IMR-90 (cell line): Measurements from ENCODE around the gene DNAH8. TPM values are rescaled to one million over a fixed set of nuclear protein-coding genes. Genes with fewer than 3 reads are reported as not detected.

Source experiments
- ATAC-seq: fragments of 200-7000 bp; cut with Tn5 transposase; 2 replicates; pipeline ENCODE4 v1.9.1; 2020; ENCODE audit warnings: low read depth, mild to moderate bottlenecking, moderate library complexity
- BruUV-seq: library from RNA; stranded (reverse); fragments of 400-500 nt; replicated peaks from 2 replicates; lab custom pipeline; 2021; lab: Mats Ljungman, UMichigan
- CTCF ChIA-PET: fragments of 300-600 bp; formaldehyde crosslinking; extraction: SDS; loops from one replicate; lab custom pipeline; 2021; ENCODE audit warnings: antibody characterized with exemption; lab: Yijun Ruan, JAX
- POLR2A ChIA-PET: fragments of 300-600 bp; sonication (Branson Sonifier 250); formaldehyde crosslinking; loops from one replicate; lab custom pipeline; 2022; ENCODE audit warnings: antibody characterized with exemption; ENCODE audit not compliant: unreplicated experiment; lab: Charles Lee
- DNase-seq: peaks from one replicate; pipeline ENCODE4 v3.0.0; 2013
- H2AFZ ChIP-seq: replicated peaks from 2 replicates; pipeline ENCODE3; 2013; ENCODE audit warnings: low read length, mild to moderate bottlenecking; ENCODE audit not compliant: poor library complexity
- H2AK5ac ChIP-seq: 2 replicates; pipeline ENCODE4 v1.6.1; 2013; ENCODE audit warnings: low read depth, low read length, inconsistent platforms
- H2AK9ac ChIP-seq: replicated peaks from 2 replicates; pipeline ENCODE3; 2013; ENCODE audit warnings: mild to moderate bottlenecking, low read depth, low read length, moderate library complexity; ENCODE audit not compliant: poor library complexity
- H2BK120ac ChIP-seq: 2 replicates; pipeline ENCODE4 v1.6.1; 2013; ENCODE audit warnings: low read depth, low read length, inconsistent platforms
- H2BK15ac ChIP-seq: 3 replicates; pipeline ENCODE4 v1.6.1; 2013; ENCODE audit warnings: low read depth, low read length, inconsistent platforms
- H2BK20ac ChIP-seq: 2 replicates; pipeline ENCODE4 v1.6.1; 2013; ENCODE audit warnings: low read depth, mild to moderate bottlenecking, inconsistent platforms, low read length, moderate library complexity
- H2BK5ac ChIP-seq: 2 replicates; pipeline ENCODE4 v1.6.1; 2013; ENCODE audit warnings: mild to moderate bottlenecking, low read depth, low read length, inconsistent platforms; ENCODE audit not compliant: poor library complexity, severe bottlenecking
- H3K14ac ChIP-seq: replicated peaks from 2 replicates; pipeline ENCODE4 v1.6.1; 2013; ENCODE audit warnings: low read depth, low read length, inconsistent platforms
- H3K18ac ChIP-seq: 2 replicates; pipeline ENCODE4 v1.6.1; 2013; ENCODE audit warnings: low read depth, low read length, control low read depth
- H3K23ac ChIP-seq: 2 replicates; pipeline ENCODE4 v1.6.1; 2013; ENCODE audit warnings: low read depth, low read length, inconsistent platforms
- H3K27ac ChIP-seq: 2 replicates; pipeline ENCODE4 v1.5.1; 2013; ENCODE audit warnings: mild to moderate bottlenecking, control low read depth, low read length; ENCODE audit not compliant: insufficient read depth
- H3K27me3 ChIP-seq: 2 replicates; pipeline ENCODE4 v1.6.1; 2013; ENCODE audit warnings: low read length; ENCODE audit not compliant: control insufficient read depth, insufficient read depth
- H3K36me3 ChIP-seq: 2 replicates; pipeline ENCODE4 v1.6.1; 2013; ENCODE audit warnings: low read length, mixed read lengths; ENCODE audit not compliant: control insufficient read depth, insufficient read depth
- H3K4ac ChIP-seq: 2 replicates; pipeline ENCODE4 v1.6.1; 2013; ENCODE audit warnings: low read depth, low read length, inconsistent platforms
- H3K4me1 ChIP-seq: 2 replicates; pipeline ENCODE4 v1.6.1; 2013; ENCODE audit warnings: low read length, mixed read lengths; ENCODE audit not compliant: control insufficient read depth, insufficient read depth
- H3K4me2 ChIP-seq: 2 replicates; pipeline ENCODE4 v1.6.1; 2013; ENCODE audit warnings: low read depth, mild to moderate bottlenecking, control low read depth, low read length, moderate library complexity
- H3K4me3 ChIP-seq: 2 replicates; pipeline ENCODE4 v1.5.1; 2013; ENCODE audit warnings: low read depth, mild to moderate bottlenecking, control low read depth, low read length, moderate library complexity; ENCODE audit not compliant: insufficient read depth
- H3K56ac ChIP-seq: 2 replicates; pipeline ENCODE4 v1.6.1; 2013; ENCODE audit warnings: low read length, inconsistent platforms; ENCODE audit not compliant: insufficient read depth; ENCODE audit errors: extremely low read depth
- H3K79me1 ChIP-seq, 2 experiments: 2 replicates each; pipeline ENCODE4 v1.6.1; 2013; ENCODE audit warnings: low read length in 2 of 2, inconsistent platforms in 1 of 2, low read depth in 1 of 2
- H3K9ac ChIP-seq: 2 replicates; pipeline ENCODE4 v1.6.1; 2013; ENCODE audit warnings: low read depth, low read length, control low read depth
- H3K9me1 ChIP-seq: 2 replicates; pipeline ENCODE4 v1.6.1; 2013; ENCODE audit warnings: low read length, inconsistent platforms; ENCODE audit not compliant: insufficient read depth
- H3K9me3 ChIP-seq: 2 replicates; pipeline ENCODE4 v1.6.1; 2013; ENCODE audit warnings: low read length; ENCODE audit not compliant: control insufficient read depth, insufficient read depth
- H4K20me1 ChIP-seq: 2 replicates; pipeline ENCODE4 v1.6.1; 2013; ENCODE audit warnings: low read length, inconsistent platforms; ENCODE audit not compliant: insufficient read depth
- H4K5ac ChIP-seq: 2 replicates; pipeline ENCODE4 v1.6.1; 2013; ENCODE audit warnings: mild to moderate bottlenecking, low read depth, low read length, control low read depth
- H4K8ac ChIP-seq, 2 experiments: 2 replicates each; pipeline ENCODE4 v1.6.1; 2013; ENCODE audit warnings: low read depth in 2 of 2, low read length in 2 of 2, control low read depth in 1 of 2, inconsistent platforms in 1 of 2
- H4K91ac ChIP-seq: 2 replicates; pipeline ENCODE4 v1.6.1; 2013; ENCODE audit warnings: low read depth, low read length, inconsistent platforms; ENCODE audit not compliant: insufficient read depth
- BHLHE40 ChIP-seq: fragments of 150-350 bp; IDR thresholded peaks from 2 replicates; pipeline ENCODE4 v1.6.1; 2016; ENCODE audit warnings: mild to moderate bottlenecking, low read depth, low read length
- CTCF ChIP-seq: conservative IDR thresholded peaks from 2 replicates; pipeline ENCODE4 v1.5.1; 2012; ENCODE audit warnings: mild to moderate bottlenecking, low read depth, low read length, improper control_type of control experiment
- ELK1 ChIP-seq: fragments of 150-350 bp; IDR thresholded peaks from 2 replicates; pipeline ENCODE4 v1.6.1; 2016; ENCODE audit warnings: low read depth, mild to moderate bottlenecking, low read length, moderate library complexity, borderline replicate concordance
- FOS ChIP-seq: fragments of 150-350 bp; IDR thresholded peaks from 2 replicates; pipeline ENCODE4 v1.6.1; 2016; ENCODE audit warnings: low read depth, low read length
- MXI1 ChIP-seq: IDR thresholded peaks from 2 replicates; pipeline ENCODE4 v1.6.1; 2012; ENCODE audit warnings: low read depth, mild to moderate bottlenecking, low read length, moderate library complexity, borderline replicate concordance
- NFE2L2 ChIP-seq: fragments of 150-350 bp; IDR thresholded peaks from 2 replicates; pipeline ENCODE4 v1.6.1; 2016; ENCODE audit warnings: low read depth, mild to moderate bottlenecking, low read length
- POLR2A ChIP-seq: IDR thresholded peaks from 2 replicates; pipeline ENCODE4 v1.6.1; 2012; ENCODE audit warnings: mild to moderate bottlenecking, low read depth, low read length
- RAD21 ChIP-seq: IDR thresholded peaks from 2 replicates; pipeline ENCODE4 v1.6.1; 2012; ENCODE audit warnings: low read length, improper control_type of control experiment
- RCOR1 ChIP-seq: IDR thresholded peaks from 2 replicates; pipeline ENCODE4 v1.6.1; 2012; ENCODE audit warnings: mild to moderate bottlenecking, low read length, improper control_type of control experiment; ENCODE audit not compliant: insufficient replicate concordance
- USF2 ChIP-seq: fragments of 150-350 bp; IDR thresholded peaks from 2 replicates; pipeline ENCODE4 v1.6.1; 2017; ENCODE audit warnings: mild to moderate bottlenecking, antibody characterized with exemption, low read length, low read depth
- WGBS, 2 experiments: methylation state at CpG; one replicate each; pipeline versions ENCODE4 v1.1.5 to v1.1.7; 2013; ENCODE audit warnings: missing lambda C conversion rate in 2 of 2; ENCODE audit not compliant: insufficient read length in 1 of 2; ENCODE audit errors: extremely low coverage in 2 of 2; 5-methylcytosine and 5-hydroxymethylcytosine counted together
- dilution Hi-C: fragments of 300-500 bp; cut with HindIII; formaldehyde crosslinking; loops from one replicate; pipeline ENCODE4 v1.14.3; 2018; ENCODE audit warnings: low sequenced_read_pairs; ENCODE audit not compliant: unreplicated experiment
- in situ Hi-C: fragments of 300-500 bp; cut with MboI; formaldehyde crosslinking; loops from 3 replicates; pipeline ENCODE4 v1.14.3; 2019; ENCODE audit warnings: low sequenced_read_pairs, inconsistent platforms, mixed read lengths
- intact Hi-C: fragments of 100-400 bp; cut with micrococcal nuclease; formaldehyde crosslinking; loops from 2 replicates; pipeline ENCODE4 v1.10.0; 2022
- polyA plus RNA-seq, 3 experiments: library from polyadenylated mRNA; depleted of rRNA; stranded (reverse); fragments of >200 nt; gene quantifications; 2 replicates each; pipeline ENCODE4 v1.2.3, GENCODE V29; 2012; ENCODE audit warnings: low replicate concordance in 1 of 3
- total RNA-seq: library from RNA; depleted of rRNA; stranded (reverse); fragments of >200 nt; gene quantifications from 2 replicates; pipeline ENCODE4 v1.2.3, GENCODE V29; 2012

The DNAH8 gene
- total and polyA plus RNA-seq, 2 of the 4 experiments (the other 2 are of a cell fraction): not detected

GRCh38 chr6:38944655-38945279, 229.7 kb downstream of the DNAH8 start:
- H3K36me3 ChIP-seq: no peaks in the 10 kb centered on the region
- TF ChIP-seq POLR2A (no peak), RCOR1 (no peak), NFE2L2 (no peak), USF2 (no peak), ELK1 (no peak), BHLHE40 (no peak), MXI1 (no peak), CTCF (no peak), RAD21 (no peak), FOS (no peak)
- dilution Hi-C loops (no loop called here), intact Hi-C loops (no loop called here), in situ Hi-C loops (no loop called here)
- POLR2A ChIA-PET: no interaction called here
- H3K4ac ChIP-seq: no peak overlapping the region
- no peak overlapping the region for H2AK9ac ChIP-seq
- no peak overlapping the region for H3K56ac ChIP-seq
- no peak overlapping the region for H3K18ac ChIP-seq
- H4K91ac ChIP-seq: no peak overlapping the region
- H2BK20ac ChIP-seq: no peak overlapping the region
- H3K9me3 ChIP-seq: no peaks in the 10 kb centered on the region
- WGBS, 2 experiments: no CpG with 5 or more reads among the region's 1 CpG
- no TSS peak for BruUV-seq
- no peak overlapping the region for H2BK5ac ChIP-seq
- H3K4me2 ChIP-seq: no peak overlapping the region
- DNase-seq: no peak
- no peak overlapping the region for H3K9ac ChIP-seq
- H2AK5ac ChIP-seq: no peak overlapping the region
- no peak overlapping the region for H3K4me3 ChIP-seq
- no peaks in the 10 kb centered on the region for H3K27me3 ChIP-seq
- H3K23ac ChIP-seq: no peak overlapping the region
- H4K8ac ChIP-seq: no peak overlapping the region
- CTCF ChIA-PET: interaction anchor here (1.5 kb wide), 1 partner anchor 158 kb away, joined by 3 read pairs; no protein-coding TSS in a partner anchor
- H3K14ac ChIP-seq: no peak overlapping the region
- no peak overlapping the region for H2AFZ ChIP-seq
- no peak overlapping the region for H4K5ac ChIP-seq
- no peaks in the 10 kb centered on the region for H4K20me1 ChIP-seq
- no peak overlapping the region for H2BK120ac ChIP-seq
- no peak for ATAC-seq
- H3K4me1 ChIP-seq: no peaks in the 10 kb centered on the region
- no peaks in the 10 kb centered on the region for H3K9me1 ChIP-seq
- H3K27ac ChIP-seq: no peak overlapping the region
- H2BK15ac ChIP-seq: no peak overlapping the region
- no peaks in the 10 kb centered on the region for H3K79me1 ChIP-seq
